RWPE2 (cell line): Measurements from ENCODE around the gene SLC25A6.

ENCODE experiments used
- ATAC-seq: fragments of 200-7000 bp; cut with Tn5 transposase; 3 replicates; pipeline ENCODE4 v1.9.1; 2021; ENCODE audit warnings: low read depth
- DNase-seq: peaks from one replicate; pipeline ENCODE4 v3.0.0-alpha.2; 2020; ENCODE audit warnings: low spot score
- H3K27ac ChIP-seq: fragments of 450-650 bp; 2 replicates; pipeline ENCODE4 v1.5.1; 2017; ENCODE audit warnings: mild to moderate bottlenecking; ENCODE audit not compliant: poor library complexity, severe bottlenecking
- H3K27me3 ChIP-seq: fragments of 250-450 bp; sonication (Bioruptor Pico); 2 replicates; pipeline ENCODE4 v1.5.1; 2021; ENCODE audit warnings: mild to moderate bottlenecking, moderate library complexity; ENCODE audit not compliant: insufficient read depth, poor library complexity, severe bottlenecking
- H3K36me3 ChIP-seq: fragments of 250-450 bp; sonication (Bioruptor Pico); 2 replicates; pipeline ENCODE4 v1.5.1; 2020; ENCODE audit warnings: low read depth, mild to moderate bottlenecking, moderate library complexity
- H3K4me1 ChIP-seq: fragments of 250-450 bp; sonication (Bioruptor Pico); 2 replicates; pipeline ENCODE4 v1.5.1; 2021; ENCODE audit warnings: mild to moderate bottlenecking, moderate library complexity; ENCODE audit not compliant: insufficient read depth, poor library complexity, severe bottlenecking
- H3K4me3 ChIP-seq: fragments of 250-450 bp; sonication (Bioruptor Pico); 2 replicates; pipeline ENCODE4 v1.5.1; 2021; ENCODE audit warnings: mild to moderate bottlenecking, moderate library complexity; ENCODE audit not compliant: severe bottlenecking
- H3K9me3 ChIP-seq: fragments of 250-450 bp; sonication (Bioruptor Pico); 2 replicates; pipeline ENCODE4 v1.5.1; 2021; ENCODE audit warnings: mild to moderate bottlenecking, moderate library complexity; ENCODE audit not compliant: severe bottlenecking
- TF ChIP-seq, protein P1 (sequence below): fragments of 450-650 bp; IDR thresholded peaks from one replicate; pipeline ENCODE4 v1.5.1; 2017; ENCODE audit warnings: mild to moderate bottlenecking, moderate library complexity; ENCODE audit not compliant: poor library complexity, severe bottlenecking

SLC25A6 gene

DNA sequence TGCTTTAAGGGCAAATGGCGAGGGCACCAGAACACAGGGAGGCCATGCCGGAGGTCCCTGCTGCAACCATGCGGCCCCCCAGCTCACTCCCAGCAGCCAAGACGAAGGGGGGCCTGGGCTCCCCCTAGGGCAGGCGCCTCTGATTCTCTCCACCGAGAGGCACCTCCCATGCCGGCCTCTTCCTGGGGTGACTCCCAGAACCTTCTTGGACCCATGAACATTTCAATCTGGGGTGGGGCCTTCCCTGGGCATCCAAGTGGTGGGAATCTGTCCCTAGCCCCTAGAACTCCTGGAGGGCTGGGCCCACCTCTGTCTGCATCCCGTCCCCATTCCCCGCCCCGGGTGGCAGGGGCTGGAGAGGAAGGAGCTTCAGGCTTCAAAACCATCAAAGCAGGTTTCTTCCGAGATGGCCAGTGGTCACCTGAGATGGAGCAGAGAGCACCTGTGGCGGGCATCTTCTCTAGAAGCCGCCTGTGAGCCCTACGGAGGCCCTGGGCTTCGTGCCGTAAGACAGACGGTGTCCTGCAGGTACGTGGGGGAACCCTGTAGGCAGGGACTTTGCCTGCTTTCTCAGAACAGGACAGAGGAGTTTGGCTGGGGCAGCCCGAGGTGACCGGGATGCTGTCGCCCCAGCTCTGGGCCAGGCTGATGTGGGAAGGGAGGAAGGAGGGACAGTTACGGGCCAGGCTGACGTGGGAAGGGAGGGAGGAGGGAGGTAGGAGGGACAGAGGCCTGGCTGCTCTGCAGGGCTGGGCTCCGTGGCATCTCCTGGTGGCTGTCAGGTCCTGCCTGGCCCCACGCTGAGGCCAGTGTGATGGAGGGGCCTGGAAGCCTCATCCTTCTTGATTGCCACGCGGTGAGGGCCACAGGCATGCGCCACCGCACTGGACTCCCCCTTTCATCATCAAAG, 6.8 kb upstream of the SLC25A6 start:
- Histone ChIP-seq H3K27me3 (no peaks in the 10 kb centered on the region), H3K27ac (no peak overlapping the region), H3K4me1 (no peaks in the 10 kb centered on the region), H3K9me3 (no peaks in the 10 kb centered on the region), H3K36me3 (peaks cover 46% of the 10 kb centered on the region), H3K4me3 (no peak overlapping the region)
- DNase-seq (no peak), ATAC-seq (0 out of 3 replicates have a peak, but pooled peaks have one; percentile 4)
- TF ChIP-seq, protein P1, sequence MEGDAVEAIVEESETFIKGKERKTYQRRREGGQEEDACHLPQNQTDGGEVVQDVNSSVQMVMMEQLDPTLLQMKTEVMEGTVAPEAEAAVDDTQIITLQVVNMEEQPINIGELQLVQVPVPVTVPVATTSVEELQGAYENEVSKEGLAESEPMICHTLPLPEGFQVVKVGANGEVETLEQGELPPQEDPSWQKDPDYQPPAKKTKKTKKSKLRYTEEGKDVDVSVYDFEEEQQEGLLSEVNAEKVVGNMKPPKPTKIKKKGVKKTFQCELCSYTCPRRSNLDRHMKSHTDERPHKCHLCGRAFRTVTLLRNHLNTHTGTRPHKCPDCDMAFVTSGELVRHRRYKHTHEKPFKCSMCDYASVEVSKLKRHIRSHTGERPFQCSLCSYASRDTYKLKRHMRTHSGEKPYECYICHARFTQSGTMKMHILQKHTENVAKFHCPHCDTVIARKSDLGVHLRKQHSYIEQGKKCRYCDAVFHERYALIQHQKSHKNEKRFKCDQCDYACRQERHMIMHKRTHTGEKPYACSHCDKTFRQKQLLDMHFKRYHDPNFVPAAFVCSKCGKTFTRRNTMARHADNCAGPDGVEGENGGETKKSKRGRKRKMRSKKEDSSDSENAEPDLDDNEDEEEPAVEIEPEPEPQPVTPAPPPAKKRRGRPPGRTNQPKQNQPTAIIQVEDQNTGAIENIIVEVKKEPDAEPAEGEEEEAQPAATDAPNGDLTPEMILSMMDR: no peak

DNA sequence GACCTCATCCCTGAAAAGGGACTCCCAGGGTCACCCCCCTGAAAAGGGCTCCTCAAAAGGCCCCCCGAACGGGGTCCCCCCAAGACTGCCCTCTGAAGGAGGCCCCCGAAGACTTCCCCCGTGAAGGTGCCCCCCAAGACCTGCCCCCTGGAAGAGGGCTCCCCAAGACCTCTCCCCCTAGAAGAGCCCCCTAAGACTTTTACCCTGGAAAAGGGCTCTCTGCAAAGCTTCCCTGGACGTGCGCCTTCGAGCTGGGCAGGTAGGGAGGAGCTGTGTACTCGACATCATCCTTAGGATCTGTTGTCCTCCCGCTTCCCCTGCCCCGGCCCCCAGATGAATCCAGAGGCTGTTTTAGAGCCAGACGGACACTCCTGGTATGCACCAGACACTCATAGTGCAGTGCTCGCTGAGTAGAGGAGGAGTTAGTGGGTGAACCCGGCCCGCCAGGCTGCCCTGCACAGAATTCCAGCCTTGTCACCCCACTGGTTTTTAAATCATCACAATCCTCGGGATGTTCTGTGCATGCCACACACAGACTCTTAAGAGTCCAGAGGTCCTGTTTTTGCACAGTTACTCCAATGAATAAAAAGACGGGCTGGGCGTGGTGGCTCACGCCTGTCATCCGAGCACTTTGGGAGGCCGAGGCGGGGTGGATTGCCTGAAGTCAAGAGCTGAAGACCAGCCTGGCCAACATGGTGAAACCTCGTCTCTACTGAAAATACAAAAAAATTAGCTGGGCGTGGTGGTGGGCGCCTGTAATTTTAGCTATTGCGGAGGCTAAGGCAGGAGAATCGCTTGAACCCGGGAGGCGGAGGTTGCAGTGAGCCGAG, 5.7 kb upstream of the SLC25A6 start:
- TF ChIP-seq, protein P1: no peak
- Histone ChIP-seq H3K4me1 (no peaks in the 10 kb centered on the region), H3K4me3 (no peak overlapping the region), H3K27me3 (no peaks in the 10 kb centered on the region), H3K9me3 (no peaks in the 10 kb centered on the region), H3K36me3 (peaks cover 37% of the 10 kb centered on the region), H3K27ac (no peak overlapping the region)
- no peak for ATAC-seq
- peak; percentile 57 for DNase-seq

DNA sequence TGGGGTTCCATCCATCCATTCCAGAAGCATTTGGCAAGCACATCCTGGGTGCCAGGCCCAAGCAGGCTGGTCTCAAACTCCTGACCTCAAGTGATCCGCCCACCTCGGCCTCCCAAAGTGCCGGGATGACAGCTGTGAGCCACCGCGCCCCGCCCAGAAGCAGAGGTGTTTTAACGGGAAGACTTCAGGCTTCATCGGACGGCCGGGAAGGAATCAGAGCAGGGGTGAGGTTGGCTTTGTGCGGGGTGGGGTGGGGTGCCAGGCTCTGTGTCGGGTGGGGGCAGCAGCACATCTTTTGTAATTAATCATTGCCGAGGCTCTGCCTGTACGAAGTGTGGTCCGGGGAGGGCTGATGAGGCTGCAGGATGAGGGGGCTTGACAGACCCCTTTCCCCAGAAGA, 5.1 kb upstream of the SLC25A6 start:
- TF ChIP-seq, protein P1: no peak
- Histone ChIP-seq H3K4me1 (no peaks in the 10 kb centered on the region), H3K9me3 (no peaks in the 10 kb centered on the region), H3K27me3 (no peaks in the 10 kb centered on the region), H3K27ac (no peak overlapping the region), H3K4me3 (no peak overlapping the region), H3K36me3 (peaks cover 36% of the 10 kb centered on the region)
- ATAC-seq (no peak), DNase-seq (peak; percentile 61)

DNA sequence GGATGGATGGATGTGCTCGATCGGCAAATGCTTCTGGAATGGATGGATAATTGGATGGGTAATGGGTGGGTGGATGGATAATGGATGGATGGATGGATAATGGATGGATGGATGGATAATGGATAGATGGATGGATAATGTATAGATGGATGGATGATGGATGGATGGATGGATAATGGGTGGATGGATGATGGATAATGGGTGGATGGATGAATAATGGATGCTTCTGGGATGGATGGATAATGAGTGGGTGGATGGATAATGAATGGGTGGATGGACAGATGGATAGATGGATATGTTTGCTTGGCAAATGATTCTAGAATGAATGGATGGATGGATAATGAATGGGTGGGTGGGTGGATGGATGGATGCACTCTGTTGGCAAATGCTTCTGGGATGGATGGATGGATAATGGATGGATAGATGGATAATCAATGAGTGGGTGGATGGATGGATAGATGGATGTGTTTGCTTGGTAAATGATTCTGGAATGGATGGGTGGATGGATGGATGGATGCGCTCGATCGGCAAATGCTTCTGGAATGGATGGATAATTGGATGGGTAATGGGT, 3.8 kb upstream of the SLC25A6 start:
- Histone ChIP-seq H3K4me1 (no peaks in the 10 kb centered on the region), H3K27ac (no peak overlapping the region), H3K9me3 (no peaks in the 10 kb centered on the region), H3K27me3 (no peaks in the 10 kb centered on the region), H3K36me3 (peaks cover 37% of the 10 kb centered on the region), H3K4me3 (no peak overlapping the region)
- DNase-seq (no peak), ATAC-seq (no peak)
- TF ChIP-seq, protein P1: no peak
